A673 (cell line): Measurements from ENCODE around the gene KLK14.

Experiments
- CTCF ChIP-seq: fragments of 300-800, 200-600 bp; sonication (generic); conservative IDR thresholded peaks from 2 replicates; pipeline ENCODE4 v1.5.1; 2017; ENCODE audit warnings: low read depth, mild to moderate bottlenecking, antibody characterized with exemption, low read length, moderate library complexity, mixed read lengths
- EZH2 ChIP-seq: fragments of 200-600 bp; sonication (generic); IDR thresholded peaks from 2 replicates; pipeline ENCODE4 v1.6.1; 2017; ENCODE audit warnings: borderline replicate concordance, low read depth, mild to moderate bottlenecking, mixed read lengths, antibody characterized with exemption, low read length; ENCODE audit not compliant: poor library complexity, severe bottlenecking

DNA sequence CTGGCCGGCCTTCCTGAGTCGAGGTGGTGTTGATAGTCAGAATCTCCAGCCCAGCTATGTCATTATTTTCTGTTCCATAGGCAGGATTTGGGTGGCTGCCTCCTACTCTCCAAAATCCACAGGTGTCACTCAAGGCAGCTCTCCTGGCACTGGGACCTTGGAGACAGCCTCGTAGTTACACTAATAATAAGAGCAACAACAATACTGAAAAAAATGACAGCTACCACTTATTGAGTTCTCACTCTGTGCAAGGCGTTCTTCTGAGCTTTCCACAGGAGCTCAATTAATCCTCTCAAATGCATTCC, 35.7 kb downstream of the KLK14 start:
- TF ChIP-seq CTCF = no peak
- no peak for TF ChIP-seq EZH2
